ENCODE results near the gene CFAP410. TPM values are rescaled to one million over a fixed set of nuclear protein-coding genes. Genes with fewer than 3 reads are reported as not detected.

The CFAP410 gene
- total RNA-seq, 1 donor from 2014 or later: 10.4 TPM

- H3K4me1 ChIP-seq (ENCODE audit: insufficient read depth, low read length): no peaks in the 10 kb centered on the region
- no peak overlapping the region for H3K9ac ChIP-seq (ENCODE audit: low read length)
- Mint-ChIP-seq H3K27ac (ENCODE audit: unreplicated experiment) (no peak overlapping the region), H3K27me3 (ENCODE audit: low read depth, unreplicated experiment) (no peaks in the 10 kb centered on the region), H3K36me3 (ENCODE audit: low read depth, unreplicated experiment) (peaks cover 6% of the 10 kb centered on the region), H3K4me3 (ENCODE audit: unreplicated experiment) (no peak overlapping the region), H3K4me1 (ENCODE audit: low read depth, unreplicated experiment) (no peaks in the 10 kb centered on the region), H3K9me3 (ENCODE audit: unreplicated experiment) (no peaks in the 10 kb centered on the region)
- peaks cover 4% of the 10 kb centered on the region for H4K20me1 ChIP-seq (ENCODE audit: insufficient read depth, low read length)
- no peak overlapping the region for H3K4me2 ChIP-seq (ENCODE audit: low read length)
- no peak overlapping the region for H3K4me3 ChIP-seq (ENCODE audit: insufficient read depth, low read depth, low read length)
- no peaks in the 10 kb centered on the region for H3K79me2 ChIP-seq (ENCODE audit: insufficient read depth, low read length)
- H3K27me3 ChIP-seq (ENCODE audit: insufficient read depth, low read length): no peaks in the 10 kb centered on the region
- DNase-seq (ENCODE audit: low read depth): no peak
- no peaks in the 10 kb centered on the region for H3K36me3 ChIP-seq (ENCODE audit: insufficient read depth, low read length)
- H3K27ac ChIP-seq (ENCODE audit: low read depth, low read length): no peak overlapping the region
- no peak for TF ChIP-seq CTCF (IDR thresholded peaks at IDR 0.05; ENCODE audit: insufficient read depth, low read depth, low read length)
- TF ChIP-seq EZH2 (IDR thresholded peaks at IDR 0.05; ENCODE audit: insufficient read depth, low read length): no peak
- FAIRE-seq: no peak
- no peaks in the 10 kb centered on the region for H3K9me3 ChIP-seq (ENCODE audit: insufficient read depth, low read depth, low read length)
- no peak overlapping the region for H2AFZ ChIP-seq (ENCODE audit: low read depth, low read length)
Observed at GRCh38 chr21:44318489-44319285, 20.5 kb downstream of the CFAP410 start.

- no peaks in the 10 kb centered on the region for H3K4me1 Mint-ChIP-seq (ENCODE audit: low read depth, unreplicated experiment)
- no peaks in the 10 kb centered on the region for H3K9me3 ChIP-seq (ENCODE audit: insufficient read depth, low read depth, low read length)
Observed at GRCh38 chr21:44317871-44318270, 21.3 kb downstream of the CFAP410 start.

More at GRCh38 chr21:44317871-44318270, 21.3 kb downstream of the CFAP410 start:
- Histone ChIP-seq H3K4me3 (ENCODE audit: insufficient read depth, low read depth, low read length) (no peak overlapping the region), H4K20me1 (ENCODE audit: insufficient read depth, low read length) (peaks cover 4% of the 10 kb centered on the region), H3K27me3 (ENCODE audit: insufficient read depth, low read length) (no peaks in the 10 kb centered on the region), H3K9ac (ENCODE audit: low read length) (no peak overlapping the region), H3K4me2 (ENCODE audit: low read length) (no peak overlapping the region), H3K27ac (ENCODE audit: low read depth, low read length) (no peak overlapping the region), H3K36me3 (ENCODE audit: insufficient read depth, low read length) (no peaks in the 10 kb centered on the region), H3K4me1 (ENCODE audit: insufficient read depth, low read length) (no peaks in the 10 kb centered on the region), H3K79me2 (ENCODE audit: insufficient read depth, low read length) (no peaks in the 10 kb centered on the region), H2AFZ (ENCODE audit: low read depth, low read length) (no peak overlapping the region)
- no peak overlapping the region for H3K27ac Mint-ChIP-seq (ENCODE audit: unreplicated experiment)
- no peak overlapping the region for H3K4me3 Mint-ChIP-seq (ENCODE audit: unreplicated experiment)
- no peaks in the 10 kb centered on the region for H3K9me3 Mint-ChIP-seq (ENCODE audit: unreplicated experiment)
- no peaks in the 10 kb centered on the region for H3K27me3 Mint-ChIP-seq (ENCODE audit: low read depth, unreplicated experiment)
- FAIRE-seq: no peak
- no peak for DNase-seq (ENCODE audit: low read depth)
- no peak for TF ChIP-seq CTCF (IDR thresholded peaks at IDR 0.05; ENCODE audit: insufficient read depth, low read depth, low read length)
- peaks cover 6% of the 10 kb centered on the region for H3K36me3 Mint-ChIP-seq (ENCODE audit: low read depth, unreplicated experiment)

Measured in astrocyte (in vitro differentiated cells and primary cell).